NCI-H226 (cell line): Measurements from ENCODE around the gene CMTM2.

Source experiments
- DNase-seq: peaks from one replicate; pipeline ENCODE4 v3.0.0-alpha.2; 2015

Gene CMTM2

GRCh38 chr16:66637806-66638205 lies 58.5 kb downstream of the CMTM2 start:
- DNase-seq: no peak
